ENCODE data around the gene ATN1.
"Not testable (repeated sequence)": the region's sequence is repeated elsewhere in the genome, so short reads cannot be mapped to it uniquely, and the experiment has no call there.

The ATN1 gene

DNA sequence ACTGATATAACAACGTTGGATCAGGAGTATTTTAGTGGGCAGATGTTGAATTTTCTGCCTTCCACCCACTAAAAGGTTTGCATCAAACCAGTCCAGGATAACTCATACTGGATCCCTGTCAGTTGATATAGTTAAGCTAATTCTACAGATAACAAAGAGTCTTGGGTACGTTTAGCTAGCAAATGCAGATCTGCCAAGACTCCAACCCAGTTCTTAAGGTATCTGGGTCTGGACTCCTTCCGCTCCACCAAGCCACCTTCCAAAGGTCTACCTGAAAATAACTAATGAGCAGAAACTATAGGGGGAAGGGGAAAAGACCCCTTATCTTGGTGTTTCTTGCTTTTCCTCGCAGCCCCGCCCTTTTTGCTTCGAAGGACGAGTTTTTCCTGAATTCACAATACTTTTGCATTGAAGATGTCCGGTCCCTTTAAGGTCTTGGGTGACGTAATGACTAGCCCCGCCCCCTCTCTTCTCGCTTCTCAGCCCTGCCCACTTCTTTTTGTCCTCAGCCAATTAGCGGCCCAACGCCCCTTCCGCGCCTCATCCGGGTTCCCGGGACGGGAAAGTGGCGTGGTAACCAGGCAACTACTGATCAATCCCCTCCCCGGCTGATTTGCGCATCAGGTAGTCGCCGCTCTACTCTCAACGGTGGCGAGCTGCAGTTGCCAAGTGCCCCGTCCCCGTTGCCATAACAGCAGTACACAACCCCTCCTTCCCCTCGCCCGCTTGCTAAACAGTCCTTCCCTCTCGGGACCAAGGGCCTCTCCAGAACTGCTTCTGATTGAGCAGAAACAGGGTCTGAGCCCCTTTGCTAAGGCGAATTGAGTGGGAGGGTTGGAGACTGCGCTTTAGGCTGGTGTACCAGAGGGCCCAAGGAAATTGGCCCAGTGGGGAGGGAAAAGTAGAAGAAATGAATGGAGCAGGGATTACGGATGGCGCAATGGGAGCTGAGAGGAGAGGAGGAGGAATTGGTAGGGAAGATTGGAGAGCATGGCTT lies 23.2 kb upstream of the ATN1 start, which contains the start of gene LRRC23:
LRRC23 (plus strand) TSS at position 543 of the 997 bp plus-strand sequence. CDS start 812 bp downstream, outside the sequence.
- DNase-seq = peak; percentile 80

GRCh38 chr12:6905414-6906040 lies 22.2 kb upstream of the ATN1 start:
- no peak for DNase-seq

DNA sequence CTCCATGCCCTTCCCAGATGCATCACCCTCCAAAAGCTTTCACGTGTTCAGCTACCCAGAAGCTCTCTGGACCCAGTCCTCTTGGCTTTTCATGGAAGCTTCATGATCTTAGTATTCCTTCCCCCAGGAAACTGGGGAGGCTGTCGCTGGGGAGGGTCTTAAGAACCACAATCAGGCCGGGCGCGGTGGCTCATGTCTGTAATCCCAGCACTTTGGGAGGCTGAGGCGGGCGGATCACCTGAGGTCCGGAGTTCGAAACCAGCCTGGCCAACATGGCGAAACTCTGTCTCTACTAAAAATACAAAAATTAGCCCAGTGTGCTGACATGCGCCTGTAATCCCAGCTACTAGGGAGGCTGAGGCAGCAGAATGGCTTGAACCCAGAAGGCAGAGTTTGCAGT lies 19.6 kb upstream of the ATN1 start:
- DNase-seq = not testable (repeated sequence)

GRCh38 chr12:6909421-6910145 lies 18.2 kb upstream of the ATN1 start:
- no peak for DNase-seq

DNA sequence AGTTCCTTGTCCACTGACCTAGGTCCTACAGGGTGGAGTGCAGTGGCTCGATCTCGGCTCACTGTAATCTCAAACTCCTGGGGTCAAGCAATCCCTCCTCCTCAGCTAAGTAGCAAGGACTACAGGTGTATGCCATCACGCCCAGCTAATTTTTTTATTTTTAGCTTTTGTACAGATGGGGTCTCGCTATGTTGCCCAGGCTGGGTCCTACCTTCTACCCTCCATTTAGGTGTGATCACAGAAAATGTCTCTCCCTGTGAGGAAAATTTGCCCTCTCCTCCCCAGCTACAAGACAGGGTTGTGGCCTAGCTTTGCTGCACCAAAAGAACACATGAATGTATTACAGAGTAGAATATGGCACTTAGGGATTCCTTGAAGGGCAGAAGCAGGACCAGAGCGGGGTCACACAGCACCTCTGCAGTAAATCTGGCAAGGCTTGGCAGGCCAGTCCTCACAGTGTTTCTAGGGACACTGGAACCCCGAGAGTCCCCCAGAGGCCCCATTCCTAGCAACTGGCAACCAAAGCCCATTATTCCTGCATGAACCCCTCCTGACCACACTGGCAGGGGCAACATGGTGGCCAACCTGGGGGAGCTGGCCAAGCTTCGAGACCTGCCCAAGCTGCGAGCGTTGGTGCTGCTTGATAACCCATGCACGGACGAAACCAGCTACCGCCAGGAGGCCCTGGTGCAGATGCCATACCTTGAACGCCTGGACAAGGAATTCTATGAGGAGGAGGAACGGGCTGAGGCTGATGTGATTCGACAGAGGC lies 15.4 kb upstream of the ATN1 start:
- DNase-seq = no peak

- no peak for DNase-seq
These were observed 13.4 kb upstream of the ATN1 start, which contains the start of gene ENO2 for GRCh38 chr12:6914246-6914946. TSS of gene ENO2 (plus strand) at chr12:6914580. CDS start at chr12:6915833, 1,253 bp downstream.

DNA sequence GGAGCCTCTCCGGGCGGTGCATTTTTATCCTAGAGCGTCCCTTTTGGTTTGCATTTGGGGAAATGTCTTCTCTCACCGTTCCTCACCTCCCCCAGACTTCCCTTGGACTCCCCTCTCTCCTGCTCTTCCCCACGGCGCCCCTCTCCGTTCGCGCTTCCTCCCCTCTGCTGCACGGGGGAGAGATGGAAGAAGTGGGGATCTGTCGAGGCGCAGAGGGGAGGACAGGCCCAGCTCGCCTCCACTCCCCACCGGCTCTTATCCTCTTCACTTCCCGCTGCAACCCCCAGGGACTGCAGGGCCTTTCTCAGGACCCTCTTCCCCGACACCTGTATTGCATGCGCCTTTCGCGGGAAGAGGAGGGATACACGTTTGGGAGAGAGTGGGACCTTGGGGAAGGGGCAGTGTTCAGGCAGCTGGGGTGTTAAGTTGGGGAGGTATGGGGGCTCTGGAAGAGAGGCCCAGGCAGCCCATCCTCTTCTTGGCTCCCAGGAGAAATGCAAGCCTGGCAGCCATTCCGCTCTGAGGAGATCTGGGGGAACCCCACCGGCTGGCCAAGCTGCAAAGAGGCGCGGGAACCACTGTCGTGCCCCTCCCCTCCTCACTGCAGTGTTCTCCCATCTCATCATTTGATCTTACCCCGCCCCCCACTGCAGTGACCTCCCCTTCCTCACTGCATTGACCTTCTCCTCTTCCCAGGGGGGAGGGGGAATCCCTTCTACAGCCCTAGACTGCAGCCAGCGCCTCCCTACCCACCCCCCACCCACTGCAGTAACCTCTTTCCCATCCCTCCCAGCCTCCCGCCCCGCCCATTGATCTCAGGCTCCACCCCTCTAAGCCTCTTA lies 12.6 kb upstream of the ATN1 start:
- DNase-seq = no peak

DNA sequence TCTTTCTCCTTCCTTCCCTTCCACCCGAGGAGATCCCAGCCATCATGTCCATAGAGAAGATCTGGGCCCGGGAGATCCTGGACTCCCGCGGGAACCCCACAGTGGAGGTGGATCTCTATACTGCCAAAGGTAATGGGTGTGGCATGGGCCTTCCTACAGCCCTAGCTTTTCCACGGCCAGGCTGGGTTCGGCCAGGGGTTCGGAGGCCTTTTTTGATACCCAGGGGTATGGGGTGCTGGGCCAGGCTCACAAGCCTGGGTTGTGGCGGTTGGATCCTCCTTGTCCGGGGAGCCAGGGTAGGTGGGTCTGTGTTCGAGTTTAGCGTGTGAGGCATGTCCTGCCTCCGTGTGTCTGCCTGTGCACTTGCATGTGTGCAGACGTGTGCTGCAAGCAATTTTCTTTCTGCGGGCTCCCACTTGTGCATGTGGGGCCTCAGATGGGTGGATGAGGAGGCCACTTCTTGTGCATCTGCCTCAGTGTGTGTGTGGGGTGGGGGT lies 11.9 kb upstream of the ATN1 start:
- DNase-seq = no peak

DNA sequence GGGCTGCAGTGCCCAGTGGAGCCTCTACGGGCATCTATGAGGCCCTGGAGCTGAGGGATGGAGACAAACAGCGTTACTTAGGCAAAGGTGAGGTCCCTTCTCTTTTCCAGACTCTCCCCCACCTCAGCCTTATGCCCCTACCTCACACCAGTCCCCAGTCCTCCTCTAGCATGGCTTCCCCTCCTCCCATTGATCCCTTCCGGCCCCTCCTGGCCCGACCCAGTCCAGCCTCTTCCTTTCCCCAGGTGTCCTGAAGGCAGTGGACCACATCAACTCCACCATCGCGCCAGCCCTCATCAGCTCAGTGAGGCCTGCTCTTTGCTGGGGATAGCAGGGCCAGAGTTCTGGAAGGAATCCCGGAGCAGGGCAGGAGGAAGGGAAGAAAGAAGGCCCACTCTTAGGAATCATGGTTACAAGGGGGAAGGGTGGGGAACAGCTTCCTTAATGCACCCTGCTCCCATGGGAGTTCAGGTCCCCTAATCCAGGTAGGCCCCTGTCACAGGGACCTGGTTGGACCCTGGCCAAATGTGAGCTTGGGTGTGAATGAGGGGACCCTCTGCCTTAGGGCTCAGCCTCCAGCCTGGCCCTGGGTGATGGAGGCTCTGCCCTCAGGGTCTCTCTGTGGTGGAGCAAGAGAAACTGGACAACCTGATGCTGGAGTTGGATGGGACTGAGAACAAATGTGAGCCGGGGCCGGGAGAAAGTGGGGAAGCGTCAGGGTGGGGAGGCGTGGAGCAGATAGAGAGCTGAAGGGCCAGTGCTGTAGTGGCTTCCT lies 11.1 kb upstream of the ATN1 start:
- no peak for DNase-seq

DNA sequence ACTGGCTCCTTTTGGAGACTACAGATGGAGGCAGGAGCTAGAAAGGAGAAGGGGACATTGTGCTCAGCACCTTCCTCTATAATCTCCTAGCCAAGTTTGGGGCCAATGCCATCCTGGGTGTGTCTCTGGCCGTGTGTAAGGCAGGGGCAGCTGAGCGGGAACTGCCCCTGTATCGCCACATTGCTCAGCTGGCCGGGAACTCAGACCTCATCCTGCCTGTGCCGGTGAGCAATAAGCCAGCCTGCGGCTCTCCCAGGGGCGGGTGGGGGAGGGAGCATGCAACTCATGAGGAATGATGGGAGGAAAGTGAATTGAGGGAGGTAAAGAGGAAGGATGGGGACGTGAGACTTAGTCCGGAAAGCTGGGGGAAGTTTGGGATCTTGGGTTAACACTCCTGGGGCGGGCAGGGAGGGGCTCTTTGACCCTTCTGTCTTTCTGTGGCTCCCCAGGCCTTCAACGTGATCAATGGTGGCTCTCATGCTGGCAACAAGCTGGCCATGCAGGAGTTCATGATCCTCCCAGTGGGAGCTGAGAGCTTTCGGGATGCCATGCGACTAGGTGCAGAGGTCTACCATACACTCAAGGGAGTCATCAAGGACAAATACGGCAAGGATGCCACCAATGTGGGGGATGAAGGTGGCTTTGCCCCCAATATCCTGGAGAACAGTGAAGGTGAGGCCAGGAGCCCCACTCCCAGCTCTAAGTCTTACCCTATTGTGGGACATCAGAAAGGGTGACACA lies 10.1 kb upstream of the ATN1 start:
- DNase-seq = no peak

DNA sequence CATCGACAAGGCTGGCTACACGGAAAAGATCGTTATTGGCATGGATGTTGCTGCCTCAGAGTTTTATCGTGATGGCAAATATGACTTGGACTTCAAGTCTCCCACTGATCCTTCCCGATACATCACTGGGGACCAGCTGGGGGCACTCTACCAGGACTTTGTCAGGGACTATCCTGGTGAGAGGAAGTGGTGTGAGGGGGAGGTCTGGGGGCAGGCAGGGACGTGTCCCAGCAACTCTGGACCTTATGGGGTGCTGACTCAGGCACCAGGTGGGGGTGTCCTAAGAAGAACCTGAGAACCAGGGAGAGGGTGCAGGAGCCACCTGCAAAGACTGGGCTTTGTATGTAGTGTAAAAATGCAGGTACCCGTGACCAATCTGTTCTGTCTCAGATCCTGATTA lies 8.2 kb upstream of the ATN1 start:
- DNase-seq = no peak

GRCh38 chr12:6921539-6921938 lies 6.2 kb upstream of the ATN1 start:
- no peak for DNase-seq

- DNase-seq = no peak
These were observed 5.5 kb upstream of the ATN1 start for GRCh38 chr12:6921996-6922946.

DNA sequence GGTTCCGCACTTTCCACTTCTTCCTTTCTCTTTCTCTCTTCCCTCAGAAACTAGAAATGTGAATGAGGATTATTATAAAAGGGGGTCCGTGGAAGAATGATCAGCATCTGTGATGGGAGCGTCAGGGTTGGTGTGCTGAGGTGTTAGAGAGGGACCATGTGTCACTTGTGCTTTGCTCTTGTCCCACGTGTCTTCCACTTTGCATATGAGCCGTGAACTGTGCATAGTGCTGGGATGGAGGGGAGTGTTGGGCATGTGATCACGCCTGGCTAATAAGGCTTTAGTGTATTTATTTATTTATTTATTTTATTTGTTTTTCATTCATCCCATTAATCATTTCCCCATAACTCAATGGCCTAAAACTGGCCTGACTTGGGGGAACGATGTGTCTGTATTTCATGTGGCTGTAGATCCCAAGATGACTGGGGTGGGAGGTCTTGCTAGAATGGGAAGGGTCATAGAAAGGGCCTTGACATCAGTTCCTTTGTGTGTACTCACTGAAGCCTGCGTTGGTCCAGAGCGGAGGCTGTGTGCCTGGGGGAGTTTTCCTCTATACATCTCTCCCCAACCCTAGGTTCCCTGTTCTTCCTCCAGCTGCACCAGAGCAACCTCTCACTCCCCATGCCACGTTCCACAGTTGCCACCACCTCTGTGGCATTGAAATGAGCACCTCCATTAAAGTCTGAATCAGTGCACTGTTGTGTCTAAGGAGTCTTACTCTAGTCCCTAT lies 4.6 kb upstream of the ATN1 start:
- no peak for DNase-seq

GRCh38 chr12:6923851-6924250 lies 3.9 kb upstream of the ATN1 start:
- DNase-seq = no peak

- DNase-seq = no peak
These were observed 2.6 kb upstream of the ATN1 start for GRCh38 chr12:6925239-6925539.

GRCh38 chr12:6925540-6926279 lies 2.0 kb upstream of the ATN1 start:
- no peak for DNase-seq

Data from NK-92 treated with Interleukin-12 subunit alpha and Interleukin-12 subunit beta, amount 100 ng/mL, for 24 hours (cell line).